ENCODE measurements around the gene RPS6KC1.

RPS6KC1 gene

GRCh38 chr1:213171711-213172110 lies 120.7 kb downstream of the RPS6KC1 start:
- H3K9ac ChIP-seq (ENCODE audit: low read depth, low read length, poor library complexity, severe bottlenecking): no peak overlapping the region
- H4K20me1 ChIP-seq (ENCODE audit: insufficient read depth, low read length, poor library complexity, severe bottlenecking): no peaks in the 10 kb centered on the region
- no peaks in the 10 kb centered on the region for H3F3A ChIP-seq (ENCODE audit: low read depth)
- no peak overlapping the region for H3K4me2 ChIP-seq (ENCODE audit: low read depth, low read length, poor library complexity, severe bottlenecking)
- H3K27me3 ChIP-seq (ENCODE audit: insufficient read depth, low read length, poor library complexity, severe bottlenecking): no peaks in the 10 kb centered on the region
- H3K4me1 ChIP-seq (ENCODE audit: insufficient read depth, low read length, poor library complexity, severe bottlenecking): no peaks in the 10 kb centered on the region
- H3K36me3 ChIP-seq (ENCODE audit: insufficient read depth, low read length): no peaks in the 10 kb centered on the region
- H3K9me3 ChIP-seq (ENCODE audit: insufficient read depth, low read depth, low read length): no peaks in the 10 kb centered on the region
- no peak overlapping the region for H3K4me3 ChIP-seq (ENCODE audit: low read length, poor library complexity, severe bottlenecking)
- H3K9me2 ChIP-seq (replicated peaks; ENCODE audit: low read depth, low read length): no peaks in the 10 kb centered on the region
- TF ChIP-seq EZH2phosphoT487 (IDR thresholded peaks at IDR 0.05; ENCODE audit: borderline replicate concordance) (no peak), CTCF (conservative IDR thresholded peaks at IDR 0.05; ENCODE audit: low read length) (no peak)
- H2AFZ ChIP-seq (ENCODE audit: low read length): no peak overlapping the region
- no peaks in the 10 kb centered on the region for H3K79me2 ChIP-seq (ENCODE audit: insufficient read depth, low read length)

- H2AFZ ChIP-seq (ENCODE audit: low read length): no peak overlapping the region
- TF ChIP-seq CTCF (conservative IDR thresholded peaks at IDR 0.05; ENCODE audit: low read length) (no peak), EZH2phosphoT487 (IDR thresholded peaks at IDR 0.05; ENCODE audit: borderline replicate concordance) (no peak)
- H3K9ac ChIP-seq (ENCODE audit: low read depth, low read length, poor library complexity, severe bottlenecking): no peak overlapping the region
- no peaks in the 10 kb centered on the region for H3K36me3 ChIP-seq (ENCODE audit: insufficient read depth, low read length)
- H3K4me3 ChIP-seq (ENCODE audit: low read length, poor library complexity, severe bottlenecking): no peak overlapping the region
- H3K27me3 ChIP-seq (ENCODE audit: insufficient read depth, low read length, poor library complexity, severe bottlenecking): no peaks in the 10 kb centered on the region
- H3K4me1 ChIP-seq (ENCODE audit: insufficient read depth, low read length, poor library complexity, severe bottlenecking): no peaks in the 10 kb centered on the region
- no peaks in the 10 kb centered on the region for H4K20me1 ChIP-seq (ENCODE audit: insufficient read depth, low read length, poor library complexity, severe bottlenecking)
- no peak overlapping the region for H3K4me2 ChIP-seq (ENCODE audit: low read depth, low read length, poor library complexity, severe bottlenecking)
- no peaks in the 10 kb centered on the region for H3K9me2 ChIP-seq (replicated peaks; ENCODE audit: low read depth, low read length)
- H3F3A ChIP-seq (ENCODE audit: low read depth): no peaks in the 10 kb centered on the region
- no peaks in the 10 kb centered on the region for H3K9me3 ChIP-seq (ENCODE audit: insufficient read depth, low read depth, low read length)
- H3K79me2 ChIP-seq (ENCODE audit: insufficient read depth, low read length): no peaks in the 10 kb centered on the region
Observed at GRCh38 chr1:213176341-213176740, 125.3 kb downstream of the RPS6KC1 start.

- no peak overlapping the region for H3K4me2 ChIP-seq (ENCODE audit: low read depth, low read length, poor library complexity, severe bottlenecking)
Observed at GRCh38 chr1:213179784-213180183, 128.7 kb downstream of the RPS6KC1 start.

More at GRCh38 chr1:213179784-213180183, 128.7 kb downstream of the RPS6KC1 start:
- Histone ChIP-seq H3K9me2 (replicated peaks; ENCODE audit: low read depth, low read length) (no peaks in the 10 kb centered on the region), H3K27me3 (ENCODE audit: insufficient read depth, low read length, poor library complexity, severe bottlenecking) (no peaks in the 10 kb centered on the region), H3F3A (ENCODE audit: low read depth) (no peaks in the 10 kb centered on the region), H3K4me3 (ENCODE audit: low read length, poor library complexity, severe bottlenecking) (no peak overlapping the region), H2AFZ (ENCODE audit: low read length) (no peak overlapping the region), H3K36me3 (ENCODE audit: insufficient read depth, low read length) (no peaks in the 10 kb centered on the region), H4K20me1 (ENCODE audit: insufficient read depth, low read length, poor library complexity, severe bottlenecking) (no peaks in the 10 kb centered on the region), H3K9ac (ENCODE audit: low read depth, low read length, poor library complexity, severe bottlenecking) (no peak overlapping the region), H3K9me3 (ENCODE audit: insufficient read depth, low read depth, low read length) (no peaks in the 10 kb centered on the region), H3K79me2 (ENCODE audit: insufficient read depth, low read length) (no peaks in the 10 kb centered on the region), H3K4me1 (ENCODE audit: insufficient read depth, low read length, poor library complexity, severe bottlenecking) (no peaks in the 10 kb centered on the region)
- TF ChIP-seq EZH2phosphoT487 (IDR thresholded peaks at IDR 0.05; ENCODE audit: borderline replicate concordance) (no peak), CTCF (conservative IDR thresholded peaks at IDR 0.05; ENCODE audit: low read length) (no peak)

Measured in Loucy (cell line).